Osteocyte (in vitro differentiated cells): ENCODE measurements around the gene SMIM17. TPM values are rescaled to one million over a fixed set of nuclear protein-coding genes. Genes with fewer than 3 reads are reported as not detected.

Source experiments
- DNase-seq: peaks from one replicate; pipeline ENCODE4 v3.0.0; 2021; ENCODE audit warnings: mixed read lengths; ENCODE audit not compliant: unreplicated experiment; ENCODE audit errors: extremely low spot score
- H3K27ac Mint-ChIP-seq: one replicate; pipeline ENCODE4 v1.8.0; 2021; ENCODE audit warnings: mild to moderate bottlenecking, mixed read lengths; ENCODE audit not compliant: unreplicated experiment
- H3K27me3 Mint-ChIP-seq: one replicate; pipeline ENCODE4 v1.8.0; 2021; ENCODE audit warnings: mixed read lengths; ENCODE audit not compliant: unreplicated experiment
- H3K36me3 Mint-ChIP-seq: one replicate; pipeline ENCODE4 v1.8.0; 2021; ENCODE audit warnings: mixed read lengths; ENCODE audit not compliant: unreplicated experiment
- H3K4me1 Mint-ChIP-seq: one replicate; pipeline ENCODE4 v1.8.0; 2021; ENCODE audit warnings: mixed read lengths; ENCODE audit not compliant: unreplicated experiment
- H3K4me3 Mint-ChIP-seq: one replicate; pipeline ENCODE4 v1.8.0; 2021; ENCODE audit warnings: mild to moderate bottlenecking, moderate library complexity, mixed read lengths; ENCODE audit not compliant: unreplicated experiment
- H3K9me3 Mint-ChIP-seq: one replicate; pipeline ENCODE4 v1.8.0; 2021; ENCODE audit warnings: mixed read lengths; ENCODE audit not compliant: unreplicated experiment
- total RNA-seq: library from RNA; stranded (reverse); gene quantifications from 2 replicates; pipeline ENCODE4 v1.2.1, GENCODE V29; 2021
- TF ChIP-seq, protein P1 (sequence below): fragments of 200-600 bp; sonication (generic); IDR thresholded peaks from 2 replicates; pipeline ENCODE4 v1.5.0; 2021; ENCODE audit warnings: antibody characterized with exemption, mild to moderate bottlenecking, moderate library complexity

The SMIM17 gene
- total RNA-seq, 1 donor from 2014 or later = 0.32 TPM

DNA sequence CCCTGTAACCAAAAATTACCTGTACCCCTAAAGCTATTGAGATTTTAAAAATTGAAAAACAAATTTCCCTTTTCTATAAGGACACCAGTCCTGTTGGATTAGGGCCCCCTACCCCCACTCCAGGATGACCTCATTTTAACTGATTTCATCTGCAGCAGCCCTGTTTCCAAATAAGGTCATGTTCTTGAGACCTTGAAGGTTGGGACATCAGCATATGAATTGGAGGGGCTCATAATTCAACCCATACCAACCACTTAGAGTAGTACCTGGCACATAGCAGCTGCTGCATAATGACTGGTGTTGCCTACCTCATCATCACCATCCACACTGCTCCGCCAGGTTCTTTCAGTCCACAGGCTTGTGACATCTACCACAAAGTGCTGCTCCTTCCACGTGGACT is 30.2 kb upstream of the SMIM17 start:
- Mint-ChIP-seq H3K36me3 (peaks cover 87% of the 10 kb centered on the region), H3K27ac (no peak overlapping the region), H3K4me3 (no peak overlapping the region), H3K4me1 (no peaks in the 10 kb centered on the region), H3K27me3 (no peaks in the 10 kb centered on the region), H3K9me3 (peaks cover 78% of the 10 kb centered on the region)
- no peak for DNase-seq
- TF ChIP-seq, protein P1, sequence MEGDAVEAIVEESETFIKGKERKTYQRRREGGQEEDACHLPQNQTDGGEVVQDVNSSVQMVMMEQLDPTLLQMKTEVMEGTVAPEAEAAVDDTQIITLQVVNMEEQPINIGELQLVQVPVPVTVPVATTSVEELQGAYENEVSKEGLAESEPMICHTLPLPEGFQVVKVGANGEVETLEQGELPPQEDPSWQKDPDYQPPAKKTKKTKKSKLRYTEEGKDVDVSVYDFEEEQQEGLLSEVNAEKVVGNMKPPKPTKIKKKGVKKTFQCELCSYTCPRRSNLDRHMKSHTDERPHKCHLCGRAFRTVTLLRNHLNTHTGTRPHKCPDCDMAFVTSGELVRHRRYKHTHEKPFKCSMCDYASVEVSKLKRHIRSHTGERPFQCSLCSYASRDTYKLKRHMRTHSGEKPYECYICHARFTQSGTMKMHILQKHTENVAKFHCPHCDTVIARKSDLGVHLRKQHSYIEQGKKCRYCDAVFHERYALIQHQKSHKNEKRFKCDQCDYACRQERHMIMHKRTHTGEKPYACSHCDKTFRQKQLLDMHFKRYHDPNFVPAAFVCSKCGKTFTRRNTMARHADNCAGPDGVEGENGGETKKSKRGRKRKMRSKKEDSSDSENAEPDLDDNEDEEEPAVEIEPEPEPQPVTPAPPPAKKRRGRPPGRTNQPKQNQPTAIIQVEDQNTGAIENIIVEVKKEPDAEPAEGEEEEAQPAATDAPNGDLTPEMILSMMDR = no peak

DNA sequence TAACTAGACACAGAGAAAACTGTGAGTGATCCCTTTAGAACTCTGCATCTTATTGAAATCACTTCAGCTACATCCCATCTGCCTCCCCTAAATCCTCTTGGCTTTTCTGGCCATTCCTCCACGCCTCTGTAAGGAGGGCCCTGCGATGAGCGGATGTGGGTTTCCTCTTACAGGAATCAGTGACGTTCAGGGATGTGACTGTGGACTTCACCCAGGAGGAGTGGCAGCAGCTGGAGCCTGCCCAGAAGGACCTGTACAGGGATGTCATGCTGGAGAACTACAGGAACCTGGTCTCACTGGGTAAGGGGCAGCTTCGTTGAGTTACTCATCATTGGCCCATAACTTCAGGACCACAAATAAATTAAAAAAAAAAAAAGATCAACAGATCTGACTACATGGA is 29.3 kb upstream of the SMIM17 start:
- no peak overlapping the region for H3K27ac Mint-ChIP-seq
- H3K4me3 Mint-ChIP-seq = no peak overlapping the region

DNA sequence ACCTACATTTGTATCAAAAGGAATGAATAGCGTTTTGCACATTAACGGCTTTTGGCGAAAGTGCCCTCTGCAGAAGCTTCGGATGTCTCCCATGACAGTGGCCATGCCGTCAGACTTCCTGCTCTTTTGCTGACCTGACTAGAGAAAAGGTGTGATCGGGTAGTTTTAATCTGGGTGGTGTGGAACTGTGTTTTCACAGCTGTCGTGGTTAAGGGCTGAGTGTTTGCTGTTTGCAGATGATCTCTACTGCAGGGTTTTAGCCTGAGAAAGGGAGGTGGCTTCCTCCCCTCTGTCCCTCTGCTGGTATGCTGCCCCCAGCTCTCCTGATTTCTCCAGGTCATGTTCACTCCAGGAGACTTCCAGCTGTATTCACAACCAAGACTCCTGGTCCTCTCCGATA is 25.4 kb upstream of the SMIM17 start:
- H3K9me3 Mint-ChIP-seq = peaks cover 61% of the 10 kb centered on the region
- H3K27me3 Mint-ChIP-seq = no peaks in the 10 kb centered on the region
- peaks cover 88% of the 10 kb centered on the region for H3K36me3 Mint-ChIP-seq
- DNase-seq = no peak
- TF ChIP-seq, protein P1 = no peak
- H3K4me1 Mint-ChIP-seq = no peaks in the 10 kb centered on the region
- no peak overlapping the region for H3K4me3 Mint-ChIP-seq
- H3K27ac Mint-ChIP-seq = no peak overlapping the region

More for the DNA sequence above, 29.3 kb upstream of the SMIM17 start:
- TF ChIP-seq, protein P1 = no peak
- DNase-seq = no peak
- Mint-ChIP-seq H3K4me1 (no peaks in the 10 kb centered on the region), H3K36me3 (peaks cover 86% of the 10 kb centered on the region), H3K9me3 (peaks cover 75% of the 10 kb centered on the region), H3K27me3 (no peaks in the 10 kb centered on the region)

DNA sequence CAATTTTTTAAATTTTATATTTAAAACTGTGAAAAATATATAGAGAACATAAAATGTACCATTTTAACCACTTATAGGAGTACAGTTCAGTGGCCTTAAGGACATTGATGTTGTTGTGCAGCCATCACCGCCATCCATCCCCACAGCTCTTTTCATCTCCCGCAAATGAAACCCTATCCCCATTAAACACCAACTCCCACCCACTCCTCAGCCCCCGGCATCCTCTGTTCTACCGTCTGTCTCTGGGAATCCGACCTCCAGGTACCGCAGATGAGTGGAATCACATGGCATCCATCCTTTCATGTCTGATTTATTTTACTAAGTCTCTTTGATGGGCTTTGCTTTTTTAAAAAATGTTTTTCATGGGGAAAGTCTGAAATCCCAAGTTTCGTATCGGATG is 23.8 kb upstream of the SMIM17 start:
- Mint-ChIP-seq H3K4me1 (no peaks in the 10 kb centered on the region), H3K36me3 (peaks cover 86% of the 10 kb centered on the region), H3K4me3 (no peak overlapping the region), H3K27ac (no peak overlapping the region), H3K27me3 (no peaks in the 10 kb centered on the region), H3K9me3 (peaks cover 58% of the 10 kb centered on the region)
- no peak for DNase-seq
- TF ChIP-seq, protein P1 = no peak

DNA sequence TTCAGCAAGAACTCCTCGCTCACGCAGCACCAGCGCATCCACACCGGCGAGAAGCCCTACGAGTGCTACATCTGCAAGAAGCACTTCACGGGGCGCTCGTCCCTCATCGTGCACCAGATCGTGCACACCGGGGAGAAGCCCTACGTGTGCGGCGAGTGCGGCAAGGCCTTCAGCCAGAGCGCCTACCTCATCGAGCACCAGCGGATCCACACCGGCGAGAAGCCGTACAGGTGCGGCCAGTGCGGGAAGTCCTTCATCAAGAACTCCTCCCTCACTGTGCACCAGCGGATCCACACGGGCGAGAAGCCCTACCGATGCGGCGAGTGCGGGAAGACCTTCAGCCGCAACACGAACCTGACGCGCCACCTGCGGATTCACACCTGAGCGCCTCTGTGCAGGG is 20.6 kb upstream of the SMIM17 start:
- Mint-ChIP-seq H3K9me3 (peaks cover 41% of the 10 kb centered on the region), H3K36me3 (peaks cover 66% of the 10 kb centered on the region), H3K27me3 (no peaks in the 10 kb centered on the region), H3K4me3 (no peak overlapping the region), H3K4me1 (no peaks in the 10 kb centered on the region), H3K27ac (no peak overlapping the region)
- no peak for DNase-seq
- TF ChIP-seq, protein P1 = no peak
